Psoas muscle (tissue), 8 donors: Measurements from ENCODE around the gene FRMD8. TPM values are rescaled to one million over a fixed set of nuclear protein-coding genes. Genes with fewer than 3 reads are reported as not detected.

Experiments
- ATAC-seq, 4 donors: fragments of 200-7000 bp; cut with Tn5 transposase; one replicate each; pipeline ENCODE4 v1.9.1; 2020; ENCODE audit warnings: moderate library complexity in 3 of 4, mild to moderate bottlenecking in 2 of 4
- DNase-seq, 2 donors: peaks; one replicate each; pipeline ENCODE4 v3.0.0-alpha.2; 2020
- H3K27ac ChIP-seq: fragments of 200-600 bp; one replicate; pipeline ENCODE4 v1.8.0; 2022
- H3K27me3 ChIP-seq, 3 donors: fragments of 200-600 bp in 1 of 3; one replicate each; pipeline versions ENCODE4 v1.6.1 to v1.8.0; 2013 to 2022; ENCODE audit warnings: low read length in 2 of 3, mild to moderate bottlenecking in 2 of 3, moderate library complexity in 1 of 3; ENCODE audit not compliant: insufficient read depth in 3 of 3
- H3K36me3 ChIP-seq, 2 donors: fragments of 200-600 bp in 1 of 2; one replicate each; pipeline versions ENCODE4 v1.6.1 to v1.8.0; 2013 to 2022; ENCODE audit warnings: low read depth in 1 of 2, mild to moderate bottlenecking in 1 of 2, moderate library complexity in 1 of 2; ENCODE audit not compliant: insufficient read depth in 1 of 2
- H3K4me1 ChIP-seq: fragments of 200-600 bp; one replicate; pipeline ENCODE4 v1.8.0; 2022
- H3K4me3 ChIP-seq: fragments of 200-600 bp; one replicate; pipeline ENCODE4 v1.8.0; 2022; ENCODE audit warnings: mild to moderate bottlenecking
- H3K9me3 ChIP-seq: fragments of 200-600 bp; one replicate; pipeline ENCODE4 v1.8.0; 2022
- CTCF ChIP-seq: fragments of 200-600 bp; IDR thresholded peaks from one replicate; pipeline ENCODE4 v1.8.0; 2022; ENCODE audit warnings: antibody characterized with exemption
- WGBS, 3 donors: extraction: QIAGEN DNeasy Blood & Tissue Kit; methylation state at CpG; one replicate each; pipeline versions ENCODE4 v1.1.6 to v1.1.7; 2013; 5-methylcytosine and 5-hydroxymethylcytosine counted together
- intact Hi-C, 2 donors: fragments of 100-400 bp; cut with DNase I; formaldehyde crosslinking; loops; one replicate each; pipeline versions ENCODE4 v1.11.0 to v1.14.2; 2022
- polyA plus RNA-seq, 3 donors: library from polyadenylated mRNA; stranded (reverse); fragments of 200-250 nt; gene quantifications; one replicate each; pipeline ENCODE4 v1.2.3, GENCODE V29; 2013
- total RNA-seq, 4 donors: library from RNA; stranded (reverse); fragmentation: NEBNext Ultra II Directional in 2 of 4; extraction: Animal tissue kit (Norgen Biotek cat#: 25700) in 2 of 4; gene quantifications; one replicate each; pipeline versions ENCODE4 v1.2.1 to v1.2.4, GENCODE V29; 2021 to 2023
- donor health status: healthy with polysubstance abuse.
- donor health status: DM: no; HTN: no; CAD: no; lungs with moderate emphysema.
- donor health status: Bipolar disorder and iron deficiency.
- donor health status: healthy.
- donor health status: DM: yes; HTN: yes; CAD: no.
- donor health status: DM: no; HTN: no; CAD: no.
- donor health status: DM: no; HTN: no; CAD: no.
- donor health status: DM: yes; HTN: yes; CAD: no.

Gene FRMD8
- total and polyA plus RNA-seq, 7 donors: 7.4 to 27.7 (median 12.9) TPM

DNA sequence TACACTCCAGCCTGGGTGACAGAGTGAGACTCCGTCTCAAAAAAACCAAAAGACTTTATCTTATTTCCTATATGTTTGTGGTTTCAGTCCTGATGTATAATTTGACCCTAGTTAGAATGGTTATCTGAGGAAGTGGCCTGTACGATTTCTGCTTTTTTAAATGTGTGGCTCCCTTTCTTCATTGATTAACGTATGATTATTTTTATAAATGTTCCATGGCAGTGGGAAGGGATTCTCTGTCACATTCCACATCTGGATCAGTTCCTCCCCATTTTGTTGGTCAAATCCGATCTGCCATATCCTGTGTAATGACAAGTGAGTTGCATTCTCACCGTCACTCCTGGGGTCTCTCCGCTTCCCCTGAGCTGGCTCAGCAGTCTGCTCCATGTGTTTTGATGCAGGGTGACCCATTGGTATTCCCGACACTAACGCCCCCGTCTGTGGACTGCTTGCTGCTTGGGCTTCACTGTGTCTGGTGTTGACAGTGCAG is 56.5 kb downstream of the FRMD8 start:
- Histone ChIP-seq H3K36me3 (peaks cover 2 to 82% of the 10 kb centered on the region in 2 donors), H3K4me3 (peak overlapping the region; percentile 19), H3K27me3 (no peaks in the 10 kb centered on the region), H3K27ac (peak overlapping the region; percentile 100), H3K9me3 (no peaks in the 10 kb centered on the region), H3K4me1 (peaks cover 17% of the 10 kb centered on the region)
- ATAC-seq (no peak), DNase-seq (no peak)
- no peak for TF ChIP-seq CTCF
- WGBS, 3 donors: 22 to 50% (median 24%) methylated on average over 9 of the region's 9 CpGs
- intact Hi-C loops: no loop called here

GRCh38 chr11:65444314-65445051 is 58.0 kb downstream of the FRMD8 start:
- peaks cover 0 to 66% of the 10 kb centered on the region in 2 donors for H3K36me3 ChIP-seq

GRCh38 chr11:65445101-65445603 is 58.7 kb downstream of the FRMD8 start:
- ATAC-seq: peak in 1 of 4 donors; percentile 0

More at GRCh38 chr11:65444314-65445051, 58.0 kb downstream of the FRMD8 start:
- Histone ChIP-seq H3K9me3 (no peaks in the 10 kb centered on the region), H3K27me3 (no peaks in the 10 kb centered on the region), H3K4me1 (peaks cover 4% of the 10 kb centered on the region), H3K27ac (peak overlapping the region; percentile 79), H3K4me3 (no peak overlapping the region)
- peak in 1 of 2 donors; percentile 77 for DNase-seq
- TF ChIP-seq CTCF: no peak
- no peak for ATAC-seq
- intact Hi-C loops: no loop called here
- 28 to 55% (median 33%) methylated on average over 14 of the region's 14 CpGs for WGBS, 3 donors

DNA sequence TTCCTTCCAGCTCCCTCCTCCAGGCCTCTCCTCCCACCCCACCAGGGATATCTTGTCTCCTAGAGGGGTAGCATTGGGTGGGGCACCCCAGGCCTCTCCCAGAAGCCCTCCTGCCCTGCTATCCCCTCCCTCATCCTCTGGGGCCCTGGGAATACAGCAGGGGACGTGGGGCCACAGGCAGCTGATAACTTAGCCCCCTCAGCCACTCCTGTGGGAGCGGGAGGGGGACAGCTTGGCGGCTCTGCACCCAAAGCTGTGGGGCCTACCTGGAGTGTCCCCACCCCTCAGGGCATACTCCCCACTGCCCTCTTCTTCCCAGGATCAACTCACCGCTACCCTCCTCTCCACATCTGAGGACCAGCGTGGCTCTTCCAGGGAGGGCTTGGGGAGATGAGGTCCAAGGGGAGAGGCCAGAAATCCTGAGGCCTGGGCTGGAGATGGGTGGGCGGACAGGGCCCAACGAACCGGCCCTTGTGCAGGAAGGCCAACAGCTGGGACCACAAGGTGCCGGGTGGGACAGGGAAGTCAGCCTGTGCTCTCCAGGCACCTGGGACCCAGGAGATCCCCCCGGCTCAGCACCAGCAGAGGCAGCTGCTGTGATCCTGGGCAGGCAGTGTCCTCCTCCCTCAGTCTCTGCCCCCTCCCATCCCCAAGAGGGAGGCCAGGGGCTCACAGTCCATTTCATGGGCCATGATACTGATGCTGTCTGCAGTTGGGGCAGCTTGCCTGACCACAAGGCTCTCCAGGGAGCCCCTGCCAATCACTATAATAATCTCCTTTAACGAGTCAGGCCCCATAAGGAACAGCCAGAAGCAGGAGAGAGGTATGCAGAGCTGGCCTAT is 59.4 kb downstream of the FRMD8 start:
- intact Hi-C loops: no loop called here
- peaks cover 4% of the 10 kb centered on the region for H3K4me1 ChIP-seq
- H3K27ac ChIP-seq: peak overlapping the region; percentile 79
- peaks cover 0 to 52% of the 10 kb centered on the region in 2 donors for H3K36me3 ChIP-seq
- no peak overlapping the region for H3K4me3 ChIP-seq
- DNase-seq: peak; percentile 64 to 85
- no peaks in the 10 kb centered on the region for H3K9me3 ChIP-seq
- 31 to 44% (median 40%) methylated on average over 11 of the region's 11 CpGs for WGBS, 3 donors
- TF ChIP-seq CTCF: no peak
- no peaks in the 10 kb centered on the region for H3K27me3 ChIP-seq
- ATAC-seq: peak; percentile 7 to 30 (median 9)

More at GRCh38 chr11:65445101-65445603, 58.7 kb downstream of the FRMD8 start:
- peaks cover 4% of the 10 kb centered on the region for H3K4me1 ChIP-seq
- WGBS, 3 donors: 41 to 75% (median 46%) methylated on average over 14 to 15 of the region's 15 CpGs
- H3K27me3 ChIP-seq: no peaks in the 10 kb centered on the region
- intact Hi-C loops: no loop called here
- TF ChIP-seq CTCF: no peak
- peaks cover 0 to 59% of the 10 kb centered on the region in 2 donors for H3K36me3 ChIP-seq
- H3K27ac ChIP-seq: peak overlapping the region; percentile 79
- no peak overlapping the region for H3K4me3 ChIP-seq
- DNase-seq: peak in 1 of 2 donors; percentile 58
- no peaks in the 10 kb centered on the region for H3K9me3 ChIP-seq
